ENCODE measurements around the gene POLR1B.
"Not testable (repeated sequence)": the region's sequence is repeated elsewhere in the genome, so short reads cannot be mapped to it uniquely, and the experiment has no call there.

Gene POLR1B

GRCh38 chr2:112600634-112601033, 58.4 kb downstream of the POLR1B start:
- DNase-seq: no peak

DNA sequence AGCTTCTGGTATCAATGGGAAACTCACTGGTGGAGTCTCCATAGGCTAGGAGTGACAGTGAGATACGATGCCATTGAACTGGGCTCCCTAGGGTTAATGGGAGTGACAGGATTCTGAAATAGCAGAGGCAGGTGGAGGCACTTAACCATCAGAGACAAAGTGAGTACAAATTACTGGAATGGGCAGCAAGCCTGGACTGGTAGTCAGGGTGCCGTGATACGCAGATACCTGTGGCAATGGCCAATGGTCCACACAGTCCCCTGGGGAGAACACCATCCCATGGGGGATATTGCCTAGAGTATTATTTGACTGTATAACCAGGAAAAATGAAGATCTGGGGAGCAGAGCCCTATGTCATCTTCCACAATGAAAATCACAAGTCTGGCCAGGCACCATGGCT, 59.5 kb downstream of the POLR1B start:
- no peak for DNase-seq

DNA sequence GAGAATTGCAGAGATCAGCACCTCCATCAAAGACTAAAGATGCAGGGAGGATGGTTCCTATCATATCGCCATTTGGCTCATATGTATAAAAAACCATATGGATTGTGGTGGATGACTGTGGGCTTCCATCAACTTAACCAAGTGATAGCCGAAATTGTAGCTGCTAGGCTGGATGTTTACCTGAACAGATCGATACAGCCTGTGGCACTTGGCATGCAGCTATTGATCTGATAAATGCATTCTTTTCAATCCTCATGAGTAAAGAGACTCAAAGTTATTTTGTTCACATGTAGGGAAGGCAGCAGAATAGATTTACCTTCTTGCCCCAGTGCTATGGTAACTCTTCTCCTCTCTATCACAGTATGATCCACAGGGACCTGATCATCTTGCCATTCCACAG, 60.7 kb downstream of the POLR1B start:
- no peak for DNase-seq

- DNase-seq: no peak
Measured at GRCh38 chr2:112603731-112604130, 61.5 kb downstream of the POLR1B start.

GRCh38 chr2:112604952-112605351, 62.7 kb downstream of the POLR1B start:
- DNase-seq: no peak

DNA sequence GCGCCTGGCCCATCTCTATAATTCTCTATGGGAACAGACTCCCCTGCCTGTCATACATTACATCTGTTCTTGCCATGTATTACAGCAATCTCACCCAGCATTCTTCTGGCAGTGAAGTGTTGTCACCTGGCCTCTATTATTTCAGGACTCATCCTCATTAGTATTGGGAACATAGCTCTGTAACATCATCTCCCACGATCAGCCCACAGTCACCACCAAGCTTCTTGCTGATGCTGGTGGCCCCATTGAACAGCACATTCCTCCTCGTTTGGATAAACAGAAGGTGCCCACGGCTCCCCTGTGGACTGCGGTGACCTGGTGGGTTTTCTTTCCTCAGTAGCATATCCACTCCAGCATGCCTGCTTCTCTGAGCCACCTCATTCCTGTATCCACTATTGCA, 63.7 kb downstream of the POLR1B start:
- no peak for DNase-seq

DNA sequence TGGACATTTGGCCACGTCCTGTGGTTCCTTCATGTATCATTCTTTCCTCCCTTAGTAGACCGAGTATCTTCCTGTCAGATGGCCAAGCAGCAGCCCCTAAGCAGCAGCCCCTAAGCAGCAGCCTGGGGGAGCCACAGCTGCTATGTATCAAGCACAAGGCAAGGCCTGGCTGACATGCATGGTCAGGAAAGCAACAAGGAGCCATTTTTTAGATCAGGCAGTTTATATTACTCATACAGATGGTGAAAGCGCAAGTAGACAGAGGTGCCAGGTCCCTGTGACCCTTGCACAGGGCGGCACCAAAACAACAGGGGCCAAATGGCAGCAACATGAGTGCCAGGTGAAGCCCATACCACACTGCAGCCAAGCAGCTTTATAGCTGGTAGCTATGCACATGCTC, 64.3 kb downstream of the POLR1B start:
- DNase-seq: peak; percentile 33

GRCh38 chr2:112607680-112608438, 65.6 kb downstream of the POLR1B start:
- no peak for DNase-seq

- DNase-seq: not testable (repeated sequence)
Measured at GRCh38 chr2:112609320-112609719, 67.1 kb downstream of the POLR1B start.

DNA sequence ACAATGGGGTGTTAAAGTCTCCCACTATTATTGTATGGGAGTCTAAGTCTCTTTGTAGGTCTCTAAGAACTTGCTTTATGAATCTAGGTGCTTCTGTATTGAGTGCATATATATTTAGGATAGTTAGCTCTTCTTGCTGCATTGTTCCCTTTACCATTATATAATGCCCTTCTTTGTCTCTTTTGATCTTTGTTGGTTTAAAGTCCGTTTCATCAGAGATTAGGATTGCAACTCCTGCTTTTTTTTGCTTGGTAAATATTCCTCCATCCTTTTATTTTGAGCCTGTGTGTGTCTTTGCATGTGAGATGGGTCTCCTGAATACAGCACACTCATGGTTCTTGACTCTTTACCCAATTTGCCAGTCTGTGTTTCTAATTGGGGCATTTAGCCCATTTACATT, 70.0 kb downstream of the POLR1B start:
- not testable (repeated sequence) for DNase-seq

DNA sequence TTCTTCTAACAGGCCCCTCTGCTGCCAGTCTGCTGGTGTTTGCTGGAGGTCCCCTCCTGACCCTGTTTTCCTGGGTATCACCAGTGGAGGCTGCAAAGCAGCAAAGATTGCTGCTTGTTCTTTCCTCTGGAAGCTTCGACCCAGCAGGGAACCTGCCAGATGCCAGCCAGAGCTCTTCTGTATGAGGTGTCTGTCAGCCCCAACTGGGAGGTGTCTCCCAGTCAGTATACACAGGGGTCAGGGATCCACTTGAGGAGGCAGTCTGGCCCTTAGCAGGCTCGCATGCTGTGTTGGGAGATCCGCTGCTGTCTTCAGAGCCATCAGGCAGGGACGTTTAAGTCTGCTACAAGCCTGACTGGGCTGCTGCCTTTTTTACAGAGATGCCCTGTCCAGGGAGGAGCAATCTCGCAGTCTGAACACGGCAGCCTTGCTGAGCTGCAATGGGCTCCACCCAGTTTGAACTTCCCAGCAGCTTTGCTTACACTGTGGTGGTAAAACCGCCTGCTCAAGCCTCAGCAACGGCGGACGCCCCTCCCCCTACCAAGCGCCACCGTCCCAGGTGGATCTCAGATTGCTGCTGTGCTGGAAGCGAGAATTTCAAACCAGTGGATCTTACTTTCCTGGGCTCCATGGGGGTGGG, 72.1 kb downstream of the POLR1B start:
- no peak for DNase-seq

DNA sequence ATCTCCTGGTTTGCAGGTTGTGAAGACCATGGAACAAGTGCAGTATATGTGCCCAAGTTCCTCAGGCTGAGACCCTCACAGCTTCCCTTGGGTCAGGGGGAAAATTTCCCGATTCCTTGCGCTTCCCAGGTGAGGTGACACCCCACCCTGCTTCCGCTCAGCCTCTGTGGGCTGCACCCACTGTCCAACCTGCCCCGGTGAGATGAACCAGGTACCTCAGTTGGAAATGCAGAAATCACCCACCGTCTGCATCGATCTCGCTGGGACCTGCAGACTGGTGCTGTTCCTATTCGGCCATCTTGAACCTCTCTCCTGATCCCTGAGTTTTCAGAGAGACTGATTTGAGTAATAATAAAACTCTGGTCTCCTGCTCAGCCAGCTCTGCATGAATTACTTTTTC, 72.8 kb downstream of the POLR1B start:
- DNase-seq: no peak

DNA sequence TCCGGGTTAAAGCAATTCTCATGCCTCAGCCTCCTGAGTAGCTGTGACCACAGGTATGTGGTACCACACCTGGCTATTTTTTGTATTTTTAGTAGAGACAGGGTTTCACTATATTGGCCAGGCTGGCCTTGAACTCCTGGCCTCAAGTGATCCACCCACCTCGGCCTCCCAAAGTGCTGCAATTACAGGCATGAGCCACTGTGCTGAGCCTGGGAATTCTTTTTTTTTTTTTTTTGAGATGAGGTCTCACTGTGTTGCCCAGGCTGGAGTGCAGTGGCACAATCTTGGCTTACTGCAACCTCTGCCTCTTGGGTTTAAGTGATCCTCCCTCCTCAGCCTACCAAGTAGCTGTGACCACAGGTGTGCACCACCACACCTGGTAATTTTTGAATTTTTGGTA, 73.5 kb downstream of the POLR1B start:
- not testable (repeated sequence) for DNase-seq

DNA sequence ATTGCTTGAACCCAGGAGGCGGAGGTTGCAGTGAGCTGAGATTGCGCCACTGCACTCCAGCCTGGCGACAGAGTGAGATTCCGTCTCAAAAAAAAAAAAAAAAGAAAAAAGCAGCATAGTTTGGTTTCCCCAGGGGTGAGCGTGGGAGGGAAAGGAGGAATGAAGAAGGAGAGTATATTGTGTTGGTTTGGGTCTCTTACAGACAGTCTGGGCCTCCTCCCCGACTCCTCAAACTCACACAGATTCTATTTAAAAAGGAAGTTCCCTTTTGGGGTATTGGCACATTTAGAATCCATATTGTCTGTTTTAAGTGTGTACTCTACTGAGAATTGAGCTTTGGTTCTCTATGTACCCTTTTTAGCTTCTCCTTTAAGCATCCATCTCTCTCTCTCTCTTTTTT, 76.1 kb downstream of the POLR1B start:
- DNase-seq: no peak

GRCh38 chr2:112621790-112622527, 79.7 kb downstream of the POLR1B start:
- no peak for DNase-seq

GRCh38 chr2:112622528-112622849, 80.2 kb downstream of the POLR1B start:
- no peak for DNase-seq

DNA sequence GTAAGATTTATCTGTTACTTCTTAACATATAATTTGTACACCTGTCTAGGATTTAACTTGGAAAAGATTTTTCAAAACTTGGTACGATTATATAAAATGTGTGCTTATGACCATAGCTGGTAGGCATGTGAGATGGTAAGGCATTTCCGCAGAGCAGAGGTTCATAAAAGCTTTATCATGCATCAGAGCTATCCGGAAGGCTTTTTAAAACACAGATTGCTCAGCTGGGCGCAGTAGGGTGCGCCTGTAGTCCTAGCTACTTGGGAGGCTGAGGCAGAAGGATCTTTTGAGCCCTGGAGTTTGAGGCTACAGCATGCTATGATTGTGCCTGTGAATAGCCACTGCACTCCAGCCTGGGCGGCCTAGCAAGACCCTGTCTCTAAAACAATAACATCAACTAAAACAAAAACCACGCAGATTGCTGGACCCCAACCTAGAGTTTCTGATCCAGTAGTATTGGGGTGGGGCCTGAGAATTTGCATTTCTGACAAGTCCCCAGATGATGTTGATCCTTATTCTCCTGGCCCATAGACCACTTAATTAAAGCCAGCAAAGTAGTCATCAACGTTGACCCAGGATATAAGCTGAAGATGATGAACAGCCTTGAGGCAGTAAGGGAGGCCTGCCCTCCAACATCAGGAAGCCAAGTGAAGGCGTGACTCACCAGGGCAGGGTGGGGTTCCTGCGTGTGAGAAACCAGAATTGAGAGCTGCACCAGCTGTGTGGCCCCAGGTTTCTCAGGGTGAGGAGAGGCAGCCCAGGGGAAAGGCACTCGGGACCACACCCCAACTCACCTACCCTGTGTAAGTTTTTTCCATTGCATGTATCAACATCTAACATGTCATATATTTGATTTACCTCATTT, 81.9 kb downstream of the POLR1B start:
- DNase-seq: no peak

GRCh38 chr2:112625474-112626114, 83.3 kb downstream of the POLR1B start:
- DNase-seq: no peak

GRCh38 chr2:112626604-112627059, 84.4 kb downstream of the POLR1B start:
- DNase-seq: peak; percentile 51
